C4-2B (cell line): ENCODE measurements around the gene FGF5.

Source experiments
- ZFX ChIP-seq: fragments of 450-650 bp; IDR thresholded peaks from 2 replicates; pipeline ENCODE4 v1.6.1; 2017
- TF ChIP-seq, protein P1 (sequence below): fragments of 450-650 bp; conservative IDR thresholded peaks from 2 replicates; pipeline ENCODE4 v1.5.1; 2017; ENCODE audit warnings: mild to moderate bottlenecking

GRCh38 chr4:80307183-80307735 is 40.8 kb downstream of the FGF5 start:
- TF ChIP-seq, protein P1, sequence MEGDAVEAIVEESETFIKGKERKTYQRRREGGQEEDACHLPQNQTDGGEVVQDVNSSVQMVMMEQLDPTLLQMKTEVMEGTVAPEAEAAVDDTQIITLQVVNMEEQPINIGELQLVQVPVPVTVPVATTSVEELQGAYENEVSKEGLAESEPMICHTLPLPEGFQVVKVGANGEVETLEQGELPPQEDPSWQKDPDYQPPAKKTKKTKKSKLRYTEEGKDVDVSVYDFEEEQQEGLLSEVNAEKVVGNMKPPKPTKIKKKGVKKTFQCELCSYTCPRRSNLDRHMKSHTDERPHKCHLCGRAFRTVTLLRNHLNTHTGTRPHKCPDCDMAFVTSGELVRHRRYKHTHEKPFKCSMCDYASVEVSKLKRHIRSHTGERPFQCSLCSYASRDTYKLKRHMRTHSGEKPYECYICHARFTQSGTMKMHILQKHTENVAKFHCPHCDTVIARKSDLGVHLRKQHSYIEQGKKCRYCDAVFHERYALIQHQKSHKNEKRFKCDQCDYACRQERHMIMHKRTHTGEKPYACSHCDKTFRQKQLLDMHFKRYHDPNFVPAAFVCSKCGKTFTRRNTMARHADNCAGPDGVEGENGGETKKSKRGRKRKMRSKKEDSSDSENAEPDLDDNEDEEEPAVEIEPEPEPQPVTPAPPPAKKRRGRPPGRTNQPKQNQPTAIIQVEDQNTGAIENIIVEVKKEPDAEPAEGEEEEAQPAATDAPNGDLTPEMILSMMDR: no peak
- TF ChIP-seq ZFX: no peak
